ENCODE measurements around the gene EDRF1. TPM values are rescaled to one million over a fixed set of nuclear protein-coding genes. Genes with fewer than 3 reads are reported as not detected.
A peak's percentile ranks its signal among the peaks of the same experiment; 100 is the strongest.
"Not testable (repeated sequence)": the region's sequence is repeated elsewhere in the genome, so short reads cannot be mapped to it uniquely, and the experiment has no call there.

EDRF1 gene
- total RNA-seq, 4 donors from 2014 or later, result 4.3 to 21.2 (median 15.6) TPM

- WGBS, 2 donors, result 74% methylated on average over 19 of the region's 19 CpGs
- no peaks in the 10 kb centered on the region for H3K36me3 ChIP-seq
- intact Hi-C loops (cut with DNase I), result no loop called here
- no peaks in the 10 kb centered on the region for H3K27me3 ChIP-seq
- H3K4me1 ChIP-seq, result peaks cover 6 to 47% (median 6%) of the 10 kb centered on the region in 3 donors
- H3K27ac ChIP-seq, result no peak overlapping the region
- H3K9me3 ChIP-seq, result no peaks in the 10 kb centered on the region
- TF ChIP-seq POLR2A (IDR thresholded peaks at IDR 0.05) (no peak), CTCF (IDR thresholded peaks at IDR 0.05) (no peak)
- no peak for DNase-seq
- H3K4me3 ChIP-seq, result no peak overlapping the region
These were observed 28.1 kb upstream of the EDRF1 start for GRCh38 chr10:125691160-125691981.

GRCh38 chr10:125692196-125692595 lies 27.3 kb upstream of the EDRF1 start:
- no peaks in the 10 kb centered on the region for H3K27me3 ChIP-seq
- no peak overlapping the region for H3K4me3 ChIP-seq
- H3K36me3 ChIP-seq, result no peaks in the 10 kb centered on the region
- H3K9me3 ChIP-seq, result no peaks in the 10 kb centered on the region
- H3K4me1 ChIP-seq, result peaks cover 6 to 47% (median 6%) of the 10 kb centered on the region in 3 donors
- TF ChIP-seq POLR2A (IDR thresholded peaks at IDR 0.05), result no peak
- no peak for TF ChIP-seq CTCF (IDR thresholded peaks at IDR 0.05)
- intact Hi-C loops (cut with DNase I), result no loop called here
- H3K27ac ChIP-seq, result no peak overlapping the region
- 40 to 76% methylated on average over 3 of the region's 3 CpGs for WGBS, 2 donors
- DNase-seq, result no peak

GRCh38 chr10:125692601-125693523 lies 26.6 kb upstream of the EDRF1 start:
- H3K27me3 ChIP-seq, result no peaks in the 10 kb centered on the region
- WGBS, 2 donors, result 58 to 68% methylated on average over 10 to 12 of the region's 12 CpGs
- TF ChIP-seq POLR2A (IDR thresholded peaks at IDR 0.05) (no peak), CTCF (IDR thresholded peaks at IDR 0.05) (no peak)
- H3K9me3 ChIP-seq, result no peaks in the 10 kb centered on the region
- DNase-seq, result no peak
- no peak overlapping the region for H3K4me3 ChIP-seq
- H3K36me3 ChIP-seq, result no peaks in the 10 kb centered on the region
- H3K4me1 ChIP-seq, result peaks cover 6 to 47% (median 6%) of the 10 kb centered on the region in 3 donors
- H3K27ac ChIP-seq, result peak overlapping the region; percentile 16 to 55 (median 36)
- intact Hi-C loops (cut with DNase I), result no loop called here

GRCh38 chr10:125693524-125693847 lies 26.0 kb upstream of the EDRF1 start:
- no peak for DNase-seq
- peaks cover 6 to 47% (median 6%) of the 10 kb centered on the region in 3 donors for H3K4me1 ChIP-seq
- H3K36me3 ChIP-seq, result no peaks in the 10 kb centered on the region
- TF ChIP-seq CTCF (IDR thresholded peaks at IDR 0.05) (no peak), POLR2A (IDR thresholded peaks at IDR 0.05) (no peak)
- 44 to 49% methylated on average over 2 of the region's 2 CpGs for WGBS, 2 donors
- H3K27ac ChIP-seq, result peak overlapping the region; percentile 16 to 55 (median 36)
- intact Hi-C loops (cut with DNase I), result no loop called here
- no peaks in the 10 kb centered on the region for H3K27me3 ChIP-seq
- no peaks in the 10 kb centered on the region for H3K9me3 ChIP-seq
- no peak overlapping the region for H3K4me3 ChIP-seq

GRCh38 chr10:125694883-125695282 lies 24.6 kb upstream of the EDRF1 start:
- Histone ChIP-seq H3K4me1 (peaks cover 6 to 47% (median 6%) of the 10 kb centered on the region in 3 donors), H3K27ac (peak overlapping the region in 1 of 4 donors; percentile 29), H3K36me3 (no peaks in the 10 kb centered on the region), H3K4me3 (no peak overlapping the region), H3K9me3 (no peaks in the 10 kb centered on the region), H3K27me3 (no peaks in the 10 kb centered on the region)
- TF ChIP-seq CTCF (IDR thresholded peaks at IDR 0.05), result no peak
- TF ChIP-seq POLR2A (IDR thresholded peaks at IDR 0.05), result no peak
- intact Hi-C loops (cut with DNase I), result no loop called here
- no peak for DNase-seq
- WGBS, 2 donors, result 29 to 37% methylated on average over 1 of the region's 1 CpG

GRCh38 chr10:125696884-125697283 lies 22.6 kb upstream of the EDRF1 start:
- H3K4me1 ChIP-seq, result peaks cover 6 to 34% (median 6%) of the 10 kb centered on the region in 3 donors
- DNase-seq; H3K9me3 ChIP-seq; H3K4me3 ChIP-seq; H3K36me3 ChIP-seq; H3K27me3 ChIP-seq; H3K27ac ChIP-seq; intact Hi-C loops (cut with DNase I): not testable (repeated sequence)
- WGBS, 2 donors, result 86 to 93% methylated on average over 6 of the region's 6 CpGs

All from esophagus squamous epithelium (tissue), 5 donors.